ENCODE data around the gene LRRC8C. TPM values are rescaled to one million over a fixed set of nuclear protein-coding genes. Genes with fewer than 3 reads are reported as not detected.

Gene LRRC8C
- total and polyA plus RNA-seq, 10 of the 15 experiments (the other 5 are each of a cell fraction or from before 2014, with no cell fraction given): 2.3 to 16.3 (median 10.8) TPM

- POLR2A ChIA-PET: no interaction called here
- Histone ChIP-seq H3K27me3 (replicated peaks in 1 of 2; ENCODE audit: control insufficient read depth in 2 of 2, insufficient read depth in 2 of 2, low read length in 1 of 2) (no peaks in the 10 kb centered on the region; a peak in 1 of 4 replicates), H2AFZ (ENCODE audit: control insufficient read depth, low read depth, low read length) (no peak overlapping the region), H3K36me3 (ENCODE audit: control insufficient read depth in 2 of 2, insufficient read depth in 2 of 2, low read length in 1 of 2) (no peaks in the 10 kb centered on the region), H3K4me3 (no peak overlapping the region), H3K27ac (ENCODE audit: control insufficient read depth, insufficient read depth) (no peak overlapping the region), H3K9ac (ENCODE audit: control insufficient read depth, insufficient read depth, low read length) (no peak overlapping the region), H4K20me1 (ENCODE audit: control insufficient read depth, insufficient read depth) (no peaks in the 10 kb centered on the region), H3K79me2 (ENCODE audit: control insufficient read depth, insufficient read depth, low read length) (no peaks in the 10 kb centered on the region), H3K4me1 (ENCODE audit: control insufficient read depth, insufficient read depth, low read length) (peaks cover 28% of the 10 kb centered on the region), H3K4me2 (ENCODE audit: control insufficient read depth, insufficient read depth) (no peak overlapping the region), H3K9me3 (replicated peaks; ENCODE audit: control insufficient read depth, insufficient read depth, low read length) (no peaks in the 10 kb centered on the region; the same call in 2 of the 3 replicates)
- RAD21 ChIA-PET (ENCODE audit: unreplicated experiment): interaction anchor here (0.9 to 2.2 kb wide), 4 partner anchors 19 to 160 kb away, joined by 3 to 7 read pairs (median 4); no protein-coding TSS in a partner anchor
- FAIRE-seq (no peak), ATAC-seq (no peak), DNase-seq (ENCODE audit: low read depth, low spot score) (no peak)
- WGBS (ENCODE audit: insufficient coverage, insufficient replicate concordance, low lambda C conversion rate, missing lambda C conversion rate): 80% methylated on average over 5 of the region's 5 CpGs
- TF ChIP-seq CHD2 (IDR thresholded peaks at IDR 0.05; ENCODE audit: borderline replicate concordance, low read depth, low read length): no peak
- BruUV-seq (replicated peaks): no TSS peak
- intact Hi-C loops (cut with micrococcal nuclease; ENCODE audit: unreplicated experiment): no loop called here
- CTCF ChIA-PET: interaction anchor here (0.7 to 2.8 kb wide), 6 partner anchors 10 to 126 kb away, joined by 3 to 8 read pairs (median 3); partner anchors contain the start of gene LRRC8C
- in situ Hi-C loops (cut with MboI): no loop called here
- SMC1A ChIA-PET (ENCODE audit: uncharacterized antibody, unreplicated experiment): interaction anchor here (0.8 to 13.0 kb wide), 7 partner anchors 8 to 154 kb away, joined by 3 to 124 read pairs (median 3); no protein-coding TSS in a partner anchor
These were observed 25.2 kb upstream of the LRRC8C start for GRCh38 chr1:89607586-89608318.

- H3K27me3 ChIP-seq (replicated peaks in 1 of 2; ENCODE audit: control insufficient read depth in 2 of 2, insufficient read depth in 2 of 2, low read length in 1 of 2): no peaks in the 10 kb centered on the region; a peak in 1 of 4 replicates
- no peaks in the 10 kb centered on the region for H4K20me1 ChIP-seq (ENCODE audit: control insufficient read depth, insufficient read depth)
- no peak for DNase-seq (ENCODE audit: low read depth, low spot score)
- no peak overlapping the region for H2AFZ ChIP-seq (ENCODE audit: control insufficient read depth, low read depth, low read length)
- no peak for TF ChIP-seq GABPA (IDR thresholded peaks at IDR 0.05; ENCODE audit: low read depth)
- TF ChIP-seq MAX (IDR thresholded peaks at IDR 0.05; ENCODE audit: low read depth, low read length): no peak
- no peak for TF ChIP-seq ESRRA (IDR thresholded peaks at IDR 0.05; ENCODE audit: low read length)
- peaks cover 28% of the 10 kb centered on the region for H3K4me1 ChIP-seq (ENCODE audit: control insufficient read depth, insufficient read depth, low read length)
- in situ Hi-C loops (cut with MboI): no loop called here
- no peaks in the 10 kb centered on the region for H3K36me3 ChIP-seq (ENCODE audit: control insufficient read depth in 2 of 2, insufficient read depth in 2 of 2, low read length in 1 of 2)
- intact Hi-C loops (cut with micrococcal nuclease; ENCODE audit: unreplicated experiment): no loop called here
- H3K4me3 ChIP-seq: no peak overlapping the region
- RAD21 ChIA-PET (ENCODE audit: unreplicated experiment): interaction anchor here (0.9 to 2.2 kb wide), 3 partner anchors 19 to 155 kb away, joined by 3 to 7 read pairs (median 4); no protein-coding TSS in a partner anchor
- no peak for ATAC-seq
- no TSS peak for BruUV-seq (replicated peaks)
- FAIRE-seq: no peak
- WGBS (ENCODE audit: insufficient coverage, insufficient replicate concordance, low lambda C conversion rate, missing lambda C conversion rate): 68% methylated on average over 9 of the region's 9 CpGs
- no peaks in the 10 kb centered on the region; the same call in 2 of the 3 replicates for H3K9me3 ChIP-seq (replicated peaks; ENCODE audit: control insufficient read depth, insufficient read depth, low read length)
- SMC1A ChIA-PET (ENCODE audit: uncharacterized antibody, unreplicated experiment): interaction anchor here (0.8 to 13.0 kb wide), 8 partner anchors 9 to 153 kb away, joined by 3 to 124 read pairs (median 3); no protein-coding TSS in a partner anchor
- no peak overlapping the region for H3K9ac ChIP-seq (ENCODE audit: control insufficient read depth, insufficient read depth, low read length)
- no peak overlapping the region for H3K4me2 ChIP-seq (ENCODE audit: control insufficient read depth, insufficient read depth)
- CTCF ChIA-PET: interaction anchor here (0.6 to 2.8 kb wide), 8 partner anchors 11 to 172 kb away, joined by 3 to 8 read pairs (median 4); partner anchors contain the start of gene LRRC8C
- POLR2A ChIA-PET: no interaction called here
- no peaks in the 10 kb centered on the region for H3K79me2 ChIP-seq (ENCODE audit: control insufficient read depth, insufficient read depth, low read length)
- no peak overlapping the region for H3K27ac ChIP-seq (ENCODE audit: control insufficient read depth, insufficient read depth)
These were observed 24.5 kb upstream of the LRRC8C start for GRCh38 chr1:89608319-89608983.
